Activated CD4-positive, alpha-beta T cell treated with anti-CD3 and anti-CD28 coated beads, Interleukin-2, amount 50 U/mL, for 24 hours (primary cell): ENCODE results near the gene CGB1.
A peak's percentile ranks its signal among the peaks of the same experiment; 100 is the strongest.

Source experiments
- DNase-seq, 2 donors: peaks; one replicate each; pipeline ENCODE4 v3.0.0-alpha.2; 2020; ENCODE audit warnings: low read depth in 1 of 2, low spot score in 1 of 2

Gene CGB1

DNA sequence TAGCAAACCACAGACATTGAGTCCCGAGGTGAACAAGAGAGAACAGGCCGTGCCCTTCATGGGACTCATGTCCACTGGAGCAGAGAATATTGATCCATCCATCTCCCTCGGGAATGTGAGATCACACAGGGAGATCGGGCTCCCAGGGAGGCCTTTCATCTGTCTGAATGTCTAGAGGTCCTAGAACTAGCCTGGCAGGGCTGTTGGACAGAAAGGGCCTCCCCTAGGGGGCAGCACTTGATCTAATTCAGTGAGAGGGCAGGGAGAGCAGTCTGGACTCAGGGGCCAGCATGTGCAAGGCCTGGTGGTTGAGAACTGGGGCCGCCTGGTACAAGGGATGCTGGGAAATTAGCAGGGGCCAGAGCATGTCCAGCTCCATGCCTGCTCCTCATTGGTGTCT is 38.7 kb downstream of the CGB1 start:
- no peak for DNase-seq

DNA sequence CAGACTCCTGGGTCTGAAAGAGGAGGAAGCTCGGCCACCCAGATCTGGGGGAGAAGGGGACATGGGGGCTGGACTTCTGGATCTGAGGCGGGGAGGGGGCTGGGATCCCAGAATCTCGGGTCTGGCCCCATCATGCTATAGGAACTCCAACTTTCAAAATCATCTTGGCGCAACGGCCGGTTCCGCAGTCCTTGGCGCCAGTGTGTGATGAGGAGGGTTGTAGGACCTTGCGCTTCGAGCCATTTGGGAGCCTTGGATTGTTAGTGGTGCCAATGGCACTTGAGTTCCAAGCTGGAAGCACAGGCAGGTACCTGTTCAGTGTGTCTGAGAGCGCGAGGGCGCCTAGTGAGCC is 42.7 kb downstream of the CGB1 start:
- no peak for DNase-seq

DNA sequence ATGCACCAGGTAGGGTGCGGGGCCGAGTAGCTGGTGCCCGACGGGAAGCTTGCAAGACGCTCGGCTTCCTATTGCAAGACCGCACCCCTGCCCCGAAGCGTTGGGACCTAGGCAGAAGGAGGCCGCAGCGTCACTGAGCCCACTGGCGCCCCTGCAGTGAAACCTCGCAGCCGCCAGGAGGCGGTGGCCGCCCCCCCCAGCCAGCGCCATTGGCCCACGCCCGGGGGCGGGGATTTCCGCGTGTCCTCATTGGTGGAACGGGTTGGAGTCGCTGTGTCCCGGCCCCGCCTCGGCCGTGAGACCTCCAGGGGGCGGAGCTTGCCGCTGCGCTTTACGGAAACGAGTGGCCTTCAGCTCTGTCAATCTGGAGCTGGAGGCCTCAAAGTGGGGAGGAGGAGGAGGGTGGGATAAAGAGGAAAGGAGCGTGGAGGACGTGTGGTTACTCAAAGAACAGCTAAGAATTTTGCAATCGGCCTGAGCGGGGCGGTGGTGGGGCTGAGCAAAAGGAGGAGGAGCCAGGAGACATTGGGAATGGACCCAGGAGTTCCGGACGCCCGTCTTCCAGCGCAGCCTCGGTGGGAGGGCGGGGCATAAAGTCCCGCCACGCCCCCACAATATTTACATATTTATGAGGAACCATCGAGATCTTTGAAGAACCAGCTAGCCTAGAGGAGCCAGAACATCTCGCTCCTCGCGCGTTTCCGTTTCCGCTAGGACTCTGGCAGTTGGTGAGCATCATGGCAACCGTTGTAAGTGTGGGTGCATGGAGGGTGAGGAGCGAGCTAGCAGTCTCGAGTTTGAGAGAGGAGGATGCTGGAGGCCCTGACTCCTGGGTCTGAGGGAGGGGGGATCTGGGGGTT is 43.3 kb downstream of the CGB1 start, which contains the start of the genes GYS1 and RUVBL2:
GYS1 (minus strand) TSS at position 135 of the 860 bp plus-strand sequence. CDS start 197 bp downstream, outside the sequence.
RUVBL2 (plus strand) TSS at position 713 of the 860 bp plus-strand sequence; CDS start at position 738, 25 bp downstream.
- DNase-seq, result peak; percentile 98

DNA sequence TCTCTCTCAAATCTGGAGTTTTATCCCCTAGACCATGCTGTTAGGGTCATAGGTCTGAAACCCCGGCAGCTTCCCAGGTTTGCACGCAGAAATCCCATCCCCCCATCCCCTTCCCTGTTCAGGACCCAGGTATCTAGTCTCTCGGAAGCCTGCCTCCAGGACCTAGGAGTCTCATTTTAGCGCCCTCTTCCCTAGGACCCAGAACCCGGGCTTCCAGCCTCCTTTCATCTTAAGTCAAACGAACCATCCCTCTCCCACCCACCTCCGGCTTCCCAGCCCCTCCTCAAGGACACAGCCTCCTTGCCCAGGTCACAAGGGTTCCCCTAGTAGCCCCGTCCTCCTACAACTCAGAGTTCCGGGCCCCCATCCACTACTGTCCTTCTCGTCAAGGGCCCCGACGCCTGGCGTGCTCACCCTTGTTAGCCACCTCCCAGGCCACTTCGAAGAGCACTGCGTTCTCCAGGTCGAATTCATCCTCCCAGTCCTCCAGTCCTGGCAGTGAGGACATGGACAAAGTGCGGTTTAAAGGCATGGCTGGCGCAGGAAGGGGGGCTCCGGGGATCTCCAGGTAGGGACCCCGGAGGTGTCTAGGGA is 44.0 kb downstream of the CGB1 start:
- DNase-seq, result no peak

DNA sequence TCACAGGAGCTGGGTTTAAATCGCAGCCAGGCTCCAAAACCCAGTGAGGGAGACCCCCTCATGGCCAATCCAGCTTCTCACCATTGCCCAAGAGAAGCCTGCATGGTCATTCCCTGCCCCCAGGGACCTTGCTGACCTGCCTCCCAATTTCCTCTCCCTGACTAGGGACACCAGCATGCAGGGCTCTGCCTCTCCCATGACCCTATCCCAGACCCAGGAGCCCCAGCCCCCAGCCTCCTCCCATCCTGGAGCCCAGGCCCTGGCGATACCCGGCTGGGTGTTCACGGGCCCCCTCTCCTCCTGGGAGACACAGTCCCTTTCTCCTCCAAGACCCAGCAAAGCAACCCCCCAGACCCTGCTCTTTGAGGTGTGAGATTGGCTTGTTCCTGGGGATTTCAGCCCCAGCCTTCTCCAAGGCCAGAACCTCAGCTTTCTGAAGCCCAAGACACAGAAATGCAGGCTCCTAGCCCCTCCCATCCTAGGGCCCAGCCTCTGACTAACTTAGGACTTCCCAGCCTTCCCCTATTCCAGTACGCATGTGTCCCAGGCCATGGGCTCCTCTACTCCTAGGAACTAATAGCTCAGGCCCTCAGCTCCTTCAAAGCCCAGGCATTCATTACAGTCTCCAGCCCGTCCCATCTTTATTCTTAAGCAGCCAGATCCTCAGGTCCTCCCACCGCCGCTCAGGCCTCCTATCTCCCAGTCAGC is 44.7 kb downstream of the CGB1 start:
- no peak for DNase-seq

DNA sequence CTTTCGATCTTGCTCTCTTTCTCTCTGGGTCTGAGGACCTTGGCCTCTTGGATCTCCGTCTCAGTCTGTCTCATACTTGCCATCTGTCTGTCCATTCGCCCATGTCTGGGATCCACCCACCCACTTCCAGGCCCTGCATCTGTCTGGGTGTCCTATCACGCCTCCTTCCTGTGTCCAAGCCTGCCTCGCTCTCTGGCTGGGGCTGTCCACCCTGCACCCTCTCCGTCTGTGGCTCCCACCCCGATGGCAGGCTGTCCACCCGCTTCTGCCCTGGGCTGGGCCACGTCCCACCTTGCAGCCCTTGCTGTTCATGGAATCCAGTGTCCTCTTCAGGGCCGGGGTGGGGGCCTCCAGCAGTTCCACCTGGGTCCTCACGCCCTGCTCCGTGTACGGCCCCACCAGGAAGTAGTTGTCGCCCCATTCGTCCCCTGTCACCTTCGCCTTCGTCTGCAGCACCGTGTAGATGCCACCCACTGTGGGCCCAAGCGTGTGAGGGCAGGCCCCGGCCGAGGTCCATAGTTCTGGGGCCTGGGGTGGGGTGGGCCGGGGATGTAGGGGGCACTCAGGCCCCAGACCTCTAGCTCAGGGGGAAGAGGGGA is 45.6 kb downstream of the CGB1 start:
- DNase-seq, result no peak

DNA sequence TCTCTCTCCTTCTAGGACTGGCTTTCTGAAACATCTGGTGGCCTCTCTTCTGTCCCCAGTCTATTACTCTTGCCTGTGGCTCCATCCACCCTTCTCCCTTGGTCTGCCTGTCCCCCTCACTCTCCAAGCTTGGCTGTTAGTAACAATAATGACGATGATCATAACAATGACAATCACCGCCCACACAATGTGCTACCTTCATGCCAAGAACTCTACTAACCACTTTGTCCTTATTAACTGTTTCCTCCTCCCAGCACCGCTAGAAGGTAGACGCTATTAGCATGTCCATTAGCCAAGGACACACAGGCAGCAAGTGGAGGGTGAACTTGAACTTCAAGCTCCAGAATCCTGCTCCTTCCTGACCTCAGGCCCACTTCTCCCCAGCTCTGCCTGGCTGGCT is 46.3 kb downstream of the CGB1 start:
- DNase-seq, result no peak

DNA sequence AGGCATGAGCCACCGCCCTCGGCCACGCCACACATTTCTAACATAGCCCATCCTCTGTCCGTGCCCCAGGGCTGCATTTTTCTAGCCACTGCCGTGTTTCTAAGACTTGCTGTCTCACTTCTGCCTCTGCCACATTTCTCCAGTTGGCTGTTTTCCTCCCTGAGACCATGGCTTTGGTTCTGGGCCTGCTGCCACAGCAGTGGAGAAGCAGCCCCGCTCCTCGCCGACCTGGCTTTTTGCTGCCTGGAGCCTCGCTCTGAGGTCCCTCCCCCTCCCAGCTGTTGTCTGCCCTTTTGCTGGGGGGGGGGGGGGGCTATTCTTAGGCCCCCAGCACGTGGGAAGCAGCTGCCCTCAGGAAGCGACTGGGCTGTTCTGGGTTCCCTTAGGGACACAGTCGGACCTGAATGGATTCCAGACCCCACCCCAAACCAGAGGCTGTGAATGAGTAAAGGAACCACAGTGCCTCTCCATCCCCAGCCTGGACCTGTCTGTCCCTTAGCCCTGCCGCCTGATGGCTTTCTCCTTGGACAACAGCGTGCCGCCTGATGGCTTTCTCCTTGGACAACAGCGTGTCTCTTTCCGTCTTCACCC is 46.9 kb downstream of the CGB1 start:
- no peak for DNase-seq

DNA sequence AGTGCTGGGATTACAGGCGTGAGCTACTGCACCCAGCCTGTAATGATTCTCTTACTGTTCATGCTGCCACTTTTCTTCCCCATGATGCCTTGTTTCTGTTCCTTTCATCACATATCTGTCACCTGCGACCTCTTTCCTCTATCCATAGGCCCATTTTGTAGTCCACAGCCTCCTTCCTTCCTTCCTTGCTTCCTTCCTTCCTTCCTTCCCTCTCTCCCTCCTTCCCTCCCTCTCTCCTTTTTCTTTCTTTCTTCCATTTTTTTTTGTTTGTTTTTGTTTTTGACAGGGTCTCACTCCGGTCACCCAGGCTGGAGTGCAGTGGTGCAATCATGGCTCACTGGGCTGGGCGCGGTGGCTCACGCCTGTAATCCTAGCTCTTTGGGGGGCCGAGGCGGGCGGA is 47.8 kb downstream of the CGB1 start:
- DNase-seq, result no peak

DNA sequence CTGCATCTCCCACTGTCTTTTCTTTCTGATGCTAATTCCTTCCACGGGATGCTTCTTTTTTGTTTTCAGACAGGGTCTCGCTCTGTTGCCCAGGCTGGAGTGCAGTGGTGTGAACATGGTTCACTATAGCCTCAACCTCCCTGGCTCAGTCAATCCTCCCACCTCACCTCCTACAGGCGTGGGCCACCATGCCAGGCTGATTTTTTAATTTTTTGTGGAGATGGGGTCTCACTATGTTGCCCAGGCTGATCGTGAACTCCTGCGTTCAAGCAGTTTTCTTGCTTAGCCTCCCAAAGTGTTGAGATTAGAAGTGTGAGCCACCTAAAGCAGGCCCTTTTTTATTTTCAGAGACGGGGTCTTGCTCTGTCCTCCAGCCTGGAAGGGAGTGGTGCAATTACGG is 48.4 kb downstream of the CGB1 start:
- no peak for DNase-seq

DNA sequence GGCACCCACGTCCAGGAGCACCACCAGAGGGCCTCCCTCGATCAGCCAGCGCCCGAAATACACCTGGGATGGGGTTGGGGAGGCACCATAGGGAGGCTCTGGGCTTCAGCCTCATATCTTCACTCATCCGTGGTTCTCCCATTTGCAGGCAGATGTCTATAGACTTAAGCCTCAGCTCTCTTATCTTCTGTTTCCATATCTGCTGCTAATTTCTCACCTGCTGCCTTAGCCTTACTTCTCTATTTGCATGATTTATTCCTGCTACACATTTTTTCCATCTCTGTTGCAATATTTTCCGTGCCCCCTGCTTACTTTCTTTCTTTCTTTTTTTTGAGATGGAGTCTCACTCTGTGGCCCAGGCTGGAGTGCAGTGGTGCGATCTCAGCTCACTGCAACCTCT is 49.4 kb downstream of the CGB1 start:
- no peak for DNase-seq

DNA sequence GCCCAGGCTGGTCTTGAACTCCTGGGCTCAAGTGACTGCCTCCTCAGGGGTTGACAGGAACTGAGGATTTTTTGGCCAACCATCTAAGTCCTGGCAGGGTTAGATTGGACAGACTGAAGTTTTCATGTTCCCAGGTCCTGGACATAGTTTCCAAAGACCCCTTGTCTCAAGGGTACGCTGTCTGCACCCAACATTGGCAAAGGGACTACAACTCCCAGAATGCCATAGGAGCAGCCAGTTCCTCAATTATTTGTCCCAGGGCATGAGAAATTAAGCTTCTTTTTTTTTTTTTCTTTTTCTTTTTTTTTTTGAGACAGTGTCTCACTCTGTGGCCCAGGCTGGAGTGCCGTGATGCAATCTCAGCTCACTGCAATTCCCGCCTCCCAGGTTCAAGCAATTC is 50.5 kb downstream of the CGB1 start:
- no peak for DNase-seq

DNA sequence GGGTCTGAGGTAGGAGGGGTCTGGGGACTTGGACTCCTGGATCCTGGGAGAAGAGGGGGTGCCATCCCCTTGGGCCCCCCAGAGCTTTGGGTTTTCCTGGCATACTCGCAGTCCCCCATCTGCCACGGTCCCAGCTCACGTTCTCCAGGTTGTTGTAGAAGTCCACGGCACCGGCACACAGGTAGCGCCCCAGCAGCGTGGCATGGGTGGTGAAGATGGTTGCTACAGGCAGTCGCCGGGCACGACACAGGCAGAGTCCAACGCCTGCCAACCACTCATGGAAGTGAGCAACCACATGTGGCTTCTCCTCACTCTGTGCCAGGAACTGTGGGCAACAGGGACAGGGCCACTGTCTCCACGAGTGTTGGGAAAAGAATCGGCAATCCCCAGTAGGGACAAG is 51.0 kb downstream of the CGB1 start:
- no peak for DNase-seq
